Measurements from ENCODE around the gene NMU.

The NMU gene

GRCh38 chr4:55617587-55618197 is 18.4 kb downstream of the NMU start:
- no peak for TF ChIP-seq CTCF (IDR thresholded peaks at IDR 0.05; ENCODE audit: low read depth, low read length)
- DNase-seq = no peak
- Histone ChIP-seq H3K27me3 (no peaks in the 10 kb centered on the region), H3K4me1 (no peaks in the 10 kb centered on the region), H3K9me3 (no peaks in the 10 kb centered on the region), H3K4me3 (ENCODE audit: low read depth, low read length) (no peak overlapping the region), H3K36me3 (no peaks in the 10 kb centered on the region)

- Histone ChIP-seq H3K27me3 (no peaks in the 10 kb centered on the region), H3K9me3 (no peaks in the 10 kb centered on the region), H3K4me1 (no peaks in the 10 kb centered on the region), H3K4me3 (ENCODE audit: low read depth, low read length) (no peak overlapping the region), H3K36me3 (no peaks in the 10 kb centered on the region)
- DNase-seq = no peak
- TF ChIP-seq CTCF (IDR thresholded peaks at IDR 0.05; ENCODE audit: low read depth, low read length) = no peak
These were observed 21.1 kb downstream of the NMU start for GRCh38 chr4:55615008-55615407.

GRCh38 chr4:55613621-55614020 is 22.5 kb downstream of the NMU start:
- no peaks in the 10 kb centered on the region for H3K9me3 ChIP-seq
- no peak for TF ChIP-seq CTCF (IDR thresholded peaks at IDR 0.05; ENCODE audit: low read depth, low read length)
- no peaks in the 10 kb centered on the region for H3K36me3 ChIP-seq
- no peaks in the 10 kb centered on the region for H3K4me1 ChIP-seq
- H3K4me3 ChIP-seq (ENCODE audit: low read depth, low read length) = no peak overlapping the region
- DNase-seq = no peak
- H3K27me3 ChIP-seq = no peaks in the 10 kb centered on the region

- no peaks in the 10 kb centered on the region for H3K27me3 ChIP-seq
- no peak for DNase-seq
- no peaks in the 10 kb centered on the region for H3K9me3 ChIP-seq
- no peak for TF ChIP-seq CTCF (IDR thresholded peaks at IDR 0.05; ENCODE audit: low read depth, low read length)
- H3K4me3 ChIP-seq (ENCODE audit: low read depth, low read length) = no peak overlapping the region
- H3K36me3 ChIP-seq = no peaks in the 10 kb centered on the region
- no peaks in the 10 kb centered on the region for H3K4me1 ChIP-seq
These were observed 23.8 kb downstream of the NMU start for GRCh38 chr4:55612341-55612740.

- DNase-seq = no peak
- no peak for TF ChIP-seq CTCF (IDR thresholded peaks at IDR 0.05; ENCODE audit: low read depth, low read length)
- H3K9me3 ChIP-seq = no peaks in the 10 kb centered on the region
These were observed 24.6 kb downstream of the NMU start for GRCh38 chr4:55611358-55612059.

GRCh38 chr4:55610381-55610780 is 25.7 kb downstream of the NMU start:
- Histone ChIP-seq H3K4me3 (ENCODE audit: low read depth, low read length) (no peak overlapping the region), H3K36me3 (no peaks in the 10 kb centered on the region), H3K9me3 (no peaks in the 10 kb centered on the region), H3K27me3 (no peaks in the 10 kb centered on the region), H3K4me1 (no peaks in the 10 kb centered on the region)
- DNase-seq = no peak
- TF ChIP-seq CTCF (IDR thresholded peaks at IDR 0.05; ENCODE audit: low read depth, low read length) = no peak

More at GRCh38 chr4:55611358-55612059, 24.6 kb downstream of the NMU start:
- no peak overlapping the region for H3K4me3 ChIP-seq (ENCODE audit: low read depth, low read length)
- H3K27me3 ChIP-seq = no peaks in the 10 kb centered on the region
- H3K36me3 ChIP-seq = no peaks in the 10 kb centered on the region
- H3K4me1 ChIP-seq = no peaks in the 10 kb centered on the region
